Vagina (tissue), 2 donors: ENCODE data around the gene ZSWIM4. TPM values are rescaled to one million over a fixed set of nuclear protein-coding genes. Genes with fewer than 3 reads are reported as not detected.
A peak's percentile ranks its signal among the peaks of the same experiment; 100 is the strongest.

Experiments
- DNase-seq, 2 donors: peaks; one replicate each; pipeline ENCODE4 v3.0.0-alpha.2; 2017; ENCODE audit errors: extremely low spot score in 2 of 2
- H3K27ac ChIP-seq: fragments of 200-600 bp; sonication (generic); one replicate; pipeline ENCODE4 v1.5.1; 2019
- H3K27me3 ChIP-seq: fragments of 200-600 bp; sonication (generic); one replicate; pipeline ENCODE4 v1.5.1; 2019
- H3K36me3 ChIP-seq, 2 donors: fragments of 200-600 bp; sonication (generic); one replicate each; pipeline ENCODE4 v1.5.1; 2017 to 2019
- H3K4me1 ChIP-seq: fragments of 200-600 bp; sonication (generic); one replicate; pipeline ENCODE4 v1.5.1; 2019
- H3K4me3 ChIP-seq, 2 donors: fragments of 200-600 bp; sonication (generic); 1 replicate in 1 of 2; 2 replicates in 1 of 2; pipeline ENCODE4 v1.5.1; 2016 to 2019
- H3K9me3 ChIP-seq: fragments of 200-600 bp; sonication (generic); one replicate; pipeline ENCODE4 v1.5.1; 2019
- CTCF ChIP-seq, 3 experiments: fragments of 450-650 bp in 2 of 3; fragments of 200-600 bp in 1 of 3; sonication (generic) in 1 of 3; IDR thresholded peaks; one replicate each; pipeline ENCODE4 v1.5.1; 2017 to 2019; ENCODE audit warnings: antibody characterized with exemption in 3 of 3, mild to moderate bottlenecking in 2 of 3, moderate library complexity in 2 of 3
- POLR2A ChIP-seq, 2 donors: fragments of 450-650 bp; IDR thresholded peaks; one replicate each; pipeline ENCODE4 v1.6.1; 2017; ENCODE audit warnings: antibody characterized with exemption in 2 of 2, mild to moderate bottlenecking in 2 of 2, moderate library complexity in 2 of 2
- POLR2AphosphoS5 ChIP-seq, 2 donors: sonication (generic); formaldehyde crosslinking; IDR thresholded peaks; one replicate each; pipeline ENCODE4 v1.9.0; 2017; ENCODE audit warnings: antibody characterized with exemption in 2 of 2, mild to moderate bottlenecking in 2 of 2, low read depth in 1 of 2; ENCODE audit not compliant: insufficient read depth in 1 of 2
- intact Hi-C: fragments of 100-400 bp; cut with DNase I; formaldehyde crosslinking; loops from one replicate; pipeline ENCODE4 v1.15.1; 2023
- total RNA-seq: library from RNA; depleted of rRNA; stranded (reverse); fragments of >200 nt; gene quantifications from one replicate; pipeline ENCODE4 v1.2.3, GENCODE V29; 2016

The ZSWIM4 gene
- total RNA-seq, 1 donor from 2014 or later, result 13.0 TPM

GRCh38 chr19:13797870-13798269, 2.6 kb downstream of the ZSWIM4 start:
- Histone ChIP-seq H3K4me3 (no peak overlapping the region), H3K36me3 (no peaks in the 10 kb centered on the region), H3K27ac (peak overlapping the region; percentile 94), H3K27me3 (no peaks in the 10 kb centered on the region), H3K4me1 (peaks cover 37% of the 10 kb centered on the region), H3K9me3 (no peaks in the 10 kb centered on the region)
- intact Hi-C loops, result loop anchor here (5.0 kb wide), 2 partner anchors 34 to 59 kb away; no protein-coding TSS in a partner anchor
- TF ChIP-seq POLR2A (IDR thresholded peaks at IDR 0.05) (no peak), CTCF (IDR thresholded peaks at IDR 0.05) (no peak), POLR2AphosphoS5 (IDR thresholded peaks at IDR 0.05; ENCODE audit: insufficient read depth in 1 of 2, low read depth in 1 of 2) (no peak)
- no peak for DNase-seq

- no peak overlapping the region for H3K4me3 ChIP-seq
- intact Hi-C loops, result loop anchor here (5.0 kb wide), 2 partner anchors 33 to 58 kb away; no protein-coding TSS in a partner anchor
- H3K27me3 ChIP-seq, result no peaks in the 10 kb centered on the region
- H3K36me3 ChIP-seq, result peaks cover 0 to 3% of the 10 kb centered on the region in 2 donors
- no peak for DNase-seq
- TF ChIP-seq POLR2AphosphoS5 (IDR thresholded peaks at IDR 0.05; ENCODE audit: insufficient read depth in 1 of 2, low read depth in 1 of 2), result no peak
- no peak for TF ChIP-seq POLR2A (IDR thresholded peaks at IDR 0.05)
- no peak for TF ChIP-seq CTCF (IDR thresholded peaks at IDR 0.05)
- H3K27ac ChIP-seq, result no peak overlapping the region
- H3K4me1 ChIP-seq, result peaks cover 34% of the 10 kb centered on the region
- H3K9me3 ChIP-seq, result no peaks in the 10 kb centered on the region
These were observed 4.4 kb downstream of the ZSWIM4 start for GRCh38 chr19:13799669-13800068.

GRCh38 chr19:13803038-13803437, 7.8 kb downstream of the ZSWIM4 start:
- no peak overlapping the region for H3K4me3 ChIP-seq
- intact Hi-C loops, result no loop called here
- peaks cover 0 to 10% of the 10 kb centered on the region in 2 donors for H3K36me3 ChIP-seq
- DNase-seq, result no peak
- no peaks in the 10 kb centered on the region for H3K9me3 ChIP-seq
- H3K27ac ChIP-seq, result no peak overlapping the region
- H3K27me3 ChIP-seq, result no peaks in the 10 kb centered on the region
- peak in 1 of 2 donors; percentile 4 for TF ChIP-seq POLR2AphosphoS5 (IDR thresholded peaks at IDR 0.05; ENCODE audit: insufficient read depth in 1 of 2, low read depth in 1 of 2)
- no peak for TF ChIP-seq POLR2A (IDR thresholded peaks at IDR 0.05)
- TF ChIP-seq CTCF (IDR thresholded peaks at IDR 0.05), result no peak
- peaks cover 9% of the 10 kb centered on the region for H3K4me1 ChIP-seq

GRCh38 chr19:13804830-13805683, 9.8 kb downstream of the ZSWIM4 start:
- H3K27ac ChIP-seq, result no peak overlapping the region

More at GRCh38 chr19:13804830-13805683, 9.8 kb downstream of the ZSWIM4 start:
- Histone ChIP-seq H3K9me3 (no peaks in the 10 kb centered on the region), H3K4me3 (no peak overlapping the region), H3K36me3 (peaks cover 0 to 24% of the 10 kb centered on the region in 2 donors), H3K27me3 (no peaks in the 10 kb centered on the region), H3K4me1 (peaks cover 9% of the 10 kb centered on the region)
- DNase-seq, result no peak
- TF ChIP-seq POLR2AphosphoS5 (IDR thresholded peaks at IDR 0.05; ENCODE audit: insufficient read depth in 1 of 2, low read depth in 1 of 2), result peak in 1 of 2 donors; percentile 14
- peak in 1 of 3 experiments; percentile 30 for TF ChIP-seq CTCF (IDR thresholded peaks at IDR 0.05)
- no peak for TF ChIP-seq POLR2A (IDR thresholded peaks at IDR 0.05)
- intact Hi-C loops, result no loop called here
